NCI-H2196 (cell line): ENCODE results near the gene GPER1.
"Not testable (repeated sequence)": the region's sequence is repeated elsewhere in the genome, so short reads cannot be mapped to it uniquely, and the experiment has no call there.

Experiments used
- DNase-seq: peaks from one replicate; lab custom pipeline; 2025; ENCODE audit not compliant: unreplicated experiment; lab: John Stamatoyannopoulos, UW

Gene GPER1

DNA sequence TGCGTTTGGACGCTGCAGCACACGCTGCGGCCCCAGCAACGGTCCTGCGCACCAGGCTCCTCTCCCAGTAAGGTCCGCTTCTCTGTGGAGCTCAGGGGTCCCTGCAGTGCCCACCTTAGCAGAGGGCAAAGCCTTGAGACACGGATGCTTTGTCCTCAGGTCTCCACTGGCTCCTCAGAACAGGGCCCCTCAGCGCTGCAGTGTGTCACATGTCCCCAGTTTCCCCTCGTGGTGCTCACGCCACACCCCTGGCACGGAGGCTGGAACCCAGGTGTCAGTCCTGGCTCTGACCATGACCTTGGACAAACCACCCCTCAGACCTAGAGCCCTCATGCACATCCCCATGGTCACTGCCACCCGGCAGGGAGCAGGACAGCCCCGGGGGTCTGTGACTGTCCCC is 19.9 kb upstream of the GPER1 start:
- no peak for DNase-seq

DNA sequence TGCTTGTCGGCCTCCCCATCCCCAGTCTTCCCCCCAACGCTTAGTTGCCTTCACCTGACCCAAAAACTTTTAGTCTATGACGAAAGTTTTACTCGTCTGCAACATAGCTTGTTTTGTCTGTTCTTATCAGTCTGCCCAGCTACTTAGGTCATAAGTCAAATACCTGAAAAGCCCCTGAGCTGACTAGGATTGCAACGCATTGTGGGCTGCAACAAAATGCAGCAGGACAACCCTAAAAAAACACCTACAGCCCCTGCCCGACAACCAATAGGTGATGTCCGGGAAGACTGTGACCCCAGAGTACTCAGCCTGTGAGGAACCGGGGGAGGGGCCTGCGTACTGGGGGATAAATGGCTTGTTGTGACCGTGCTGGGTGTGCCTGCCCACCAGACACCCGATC is 19.3 kb upstream of the GPER1 start:
- no peak for DNase-seq

DNA sequence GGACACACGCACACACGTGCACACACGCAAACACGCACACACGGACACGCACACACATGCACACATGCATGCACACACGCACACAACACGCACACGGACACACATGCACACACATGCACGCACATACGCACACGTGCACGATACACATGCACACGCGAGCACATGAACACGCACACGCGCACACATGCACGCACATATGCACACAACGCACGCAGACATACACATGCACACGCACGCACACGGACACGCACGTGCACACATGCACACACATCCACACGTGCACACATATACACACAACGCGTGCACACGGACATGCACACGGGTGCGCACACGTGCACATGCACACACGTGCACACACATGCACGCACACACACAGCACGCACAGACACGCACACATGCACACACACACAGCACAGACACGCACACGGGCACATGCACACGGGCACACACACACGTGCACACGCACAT is 17.3 kb upstream of the GPER1 start:
- DNase-seq = no peak

GRCh38 chr7:1071731-1072254 is 16.1 kb upstream of the GPER1 start:
- no peak for DNase-seq

DNA sequence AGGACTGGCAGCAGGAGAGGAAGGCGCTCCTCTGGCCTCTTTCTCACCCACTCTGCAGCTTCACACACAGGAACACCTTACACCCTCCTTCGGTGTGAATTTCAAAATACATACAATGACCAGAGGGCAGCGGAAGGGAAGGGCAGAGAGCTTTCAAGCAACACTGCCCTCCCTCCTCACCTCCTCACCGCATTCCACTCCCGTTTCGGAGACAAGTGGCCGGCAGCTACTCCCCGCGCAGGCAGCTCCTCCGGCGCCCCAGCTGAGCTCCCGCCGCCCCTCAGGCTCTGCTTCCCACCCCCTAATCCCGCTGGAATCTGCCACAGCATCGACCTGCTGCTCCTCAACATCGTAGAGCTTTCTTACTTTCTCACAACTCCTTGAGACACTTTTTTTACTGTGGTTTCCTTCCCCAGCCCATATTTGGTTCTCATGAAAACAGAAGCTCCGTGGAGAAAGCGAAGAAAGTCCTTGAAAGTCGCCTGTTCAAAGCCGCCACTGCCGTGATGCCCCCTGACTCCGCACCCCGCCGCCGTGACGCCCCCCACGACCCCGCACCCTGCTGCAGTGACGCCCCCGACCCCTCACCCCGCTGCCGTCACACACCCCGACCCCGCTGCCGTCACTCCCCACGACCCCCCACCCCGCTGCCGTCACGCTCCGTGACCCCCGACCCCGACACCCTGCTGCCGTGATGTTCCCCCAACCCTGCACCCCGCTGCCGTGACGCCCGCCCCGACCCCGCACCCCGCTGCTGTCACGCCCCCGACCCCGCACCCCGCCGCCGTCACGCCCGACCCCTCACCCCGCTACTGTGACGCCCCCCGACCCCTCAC is 14.6 kb upstream of the GPER1 start:
- DNase-seq = no peak

DNA sequence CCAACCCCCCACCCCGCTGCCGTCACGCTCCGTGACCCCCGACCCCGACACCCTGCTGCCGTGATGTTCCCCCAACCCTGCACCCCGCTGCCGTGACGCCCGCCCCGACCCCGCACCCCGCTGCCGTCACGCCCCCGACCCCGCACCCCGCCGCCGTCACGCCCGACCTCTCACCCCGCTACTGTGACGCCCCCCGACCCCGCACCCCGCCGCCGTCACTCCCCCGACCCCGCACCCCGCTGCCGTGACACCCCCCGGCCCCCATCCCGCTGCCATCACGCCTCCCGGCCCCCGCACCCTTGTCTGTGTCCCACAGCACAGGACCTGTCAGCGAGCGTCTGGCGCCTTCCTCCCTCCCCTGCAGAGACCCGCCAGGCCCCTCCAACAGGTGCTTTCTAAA is 13.9 kb upstream of the GPER1 start:
- DNase-seq = not testable (repeated sequence)

DNA sequence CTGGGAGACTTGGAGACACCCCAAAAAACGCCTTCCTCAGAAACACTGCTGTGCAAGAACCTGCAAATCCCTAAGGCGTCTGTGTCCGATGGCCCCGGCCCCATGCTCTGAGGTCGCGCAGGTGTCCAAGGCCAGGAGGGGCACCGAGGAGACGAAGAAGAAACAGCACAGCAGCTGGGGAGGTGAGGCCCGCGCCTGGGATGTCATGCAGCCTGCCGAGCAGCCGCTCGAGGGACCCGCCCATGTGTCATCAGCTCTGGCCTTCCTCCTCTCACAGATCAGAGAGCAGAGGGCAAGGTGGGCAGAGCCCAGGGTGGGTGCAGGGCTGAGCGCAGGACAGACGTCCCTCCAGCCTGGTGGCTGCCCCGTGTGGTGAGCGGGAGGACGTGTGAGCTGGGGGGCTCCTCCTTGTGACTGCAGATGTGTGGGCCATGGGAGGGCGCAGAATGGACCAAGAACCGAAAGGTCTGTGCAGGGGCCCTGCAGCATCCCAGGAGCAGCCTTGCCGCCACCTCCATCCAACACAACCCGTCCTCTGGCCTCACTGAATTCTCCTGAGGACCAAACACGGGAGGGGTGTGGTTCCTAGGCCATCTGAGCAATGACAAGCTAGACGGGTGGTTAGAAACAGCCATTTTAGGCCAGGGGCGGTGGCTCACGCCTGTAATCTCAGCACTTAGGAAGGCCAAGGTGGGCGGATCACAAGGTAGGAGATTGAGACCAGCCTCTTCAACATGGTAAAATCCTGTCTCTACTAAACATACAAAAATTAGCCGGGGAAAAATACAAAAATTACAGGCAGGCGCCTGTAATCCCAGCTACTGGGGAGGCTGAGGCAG is 13.1 kb upstream of the GPER1 start:
- no peak for DNase-seq

- DNase-seq = no peak
These were observed 11.5 kb upstream of the GPER1 start for GRCh38 chr7:1076184-1077072.

DNA sequence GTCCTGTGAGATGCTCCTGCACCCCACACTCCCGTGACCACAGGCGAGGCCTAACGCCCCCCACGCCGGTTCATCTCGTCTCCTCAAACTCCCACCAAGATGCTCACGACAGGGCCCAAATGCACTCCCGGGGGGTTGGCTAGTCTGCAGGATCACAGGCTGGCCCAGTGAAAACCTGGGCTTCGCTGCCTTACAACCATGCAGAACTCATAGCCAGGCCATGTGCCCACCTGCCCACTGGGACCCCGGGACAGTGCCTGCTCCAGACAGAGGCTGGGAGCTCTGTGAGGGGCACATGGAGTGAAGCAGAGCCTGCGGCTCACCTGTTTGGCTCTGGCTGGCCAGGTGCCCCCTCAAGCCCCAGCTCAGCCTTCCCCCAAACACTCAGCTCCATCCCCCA is 9.4 kb upstream of the GPER1 start:
- DNase-seq = no peak

DNA sequence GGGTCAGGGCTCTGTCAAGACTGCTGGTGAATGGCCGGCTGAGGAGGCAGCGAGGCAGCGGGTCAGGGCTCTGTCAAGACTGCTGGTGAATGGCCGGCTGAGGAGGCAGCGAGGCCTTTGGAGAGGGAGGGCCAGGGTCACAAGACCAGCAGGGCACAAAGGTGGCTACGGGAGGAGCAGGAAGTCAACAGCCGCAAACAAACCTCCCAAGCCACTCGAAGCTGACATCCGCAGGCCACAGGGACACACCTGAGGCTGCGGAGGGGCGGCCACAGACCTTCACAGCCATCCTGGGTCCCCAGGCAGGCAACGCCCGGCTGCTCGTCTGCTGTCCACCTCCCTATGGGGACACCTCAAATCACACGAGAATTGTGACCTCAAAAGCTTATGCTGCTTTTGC is 8.9 kb upstream of the GPER1 start:
- no peak for DNase-seq

GRCh38 chr7:1079546-1079945 is 8.4 kb upstream of the GPER1 start:
- no peak for DNase-seq

DNA sequence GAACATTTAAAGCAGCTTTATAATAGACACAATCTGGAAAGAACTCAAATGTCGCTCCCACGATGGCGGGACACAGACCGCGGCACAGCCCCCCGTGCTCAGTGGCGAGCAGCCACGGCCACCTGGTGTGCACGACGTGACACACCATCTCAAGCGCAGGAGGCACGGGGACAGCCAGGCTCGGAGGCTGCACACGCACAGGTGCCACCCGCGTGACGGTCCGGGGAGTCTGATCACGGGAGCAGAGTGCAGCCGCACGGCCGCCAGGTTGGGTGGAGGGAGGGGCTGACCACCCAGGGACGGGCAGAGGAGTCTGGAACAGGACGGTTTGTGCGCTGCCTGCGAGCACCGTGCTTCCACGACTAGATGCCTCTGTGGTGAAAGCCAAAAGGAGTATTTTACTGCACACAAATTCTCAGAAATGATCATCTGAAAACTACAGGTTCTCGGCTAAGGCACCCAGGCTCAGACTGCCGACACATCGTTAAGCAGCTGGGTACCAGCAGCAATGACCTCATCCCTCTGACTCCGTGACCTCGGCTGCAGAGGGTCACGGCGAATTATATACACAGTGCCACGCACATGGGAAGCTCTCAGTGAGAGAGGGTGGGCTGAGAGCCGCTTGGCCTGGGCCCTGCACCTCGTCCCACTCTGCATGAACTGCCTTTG is 7.5 kb upstream of the GPER1 start:
- no peak for DNase-seq

DNA sequence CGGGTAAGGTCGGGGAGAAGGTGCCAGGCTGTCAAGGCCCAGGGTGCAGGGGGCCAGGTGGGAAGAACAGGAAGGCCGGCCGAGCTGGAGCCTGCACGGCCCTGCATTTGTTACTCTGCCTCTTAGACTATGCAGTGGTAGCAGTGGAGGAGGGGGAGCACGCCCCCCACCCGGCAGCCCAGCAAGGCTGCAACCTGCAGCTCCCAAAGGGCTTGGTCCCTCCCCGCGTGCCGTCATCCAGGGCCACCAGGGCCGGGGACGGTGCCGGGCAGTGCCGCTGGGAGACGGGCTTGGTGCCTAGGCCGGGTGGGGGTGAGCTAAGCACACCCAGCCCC is 7.0 kb upstream of the GPER1 start:
- no peak for DNase-seq

DNA sequence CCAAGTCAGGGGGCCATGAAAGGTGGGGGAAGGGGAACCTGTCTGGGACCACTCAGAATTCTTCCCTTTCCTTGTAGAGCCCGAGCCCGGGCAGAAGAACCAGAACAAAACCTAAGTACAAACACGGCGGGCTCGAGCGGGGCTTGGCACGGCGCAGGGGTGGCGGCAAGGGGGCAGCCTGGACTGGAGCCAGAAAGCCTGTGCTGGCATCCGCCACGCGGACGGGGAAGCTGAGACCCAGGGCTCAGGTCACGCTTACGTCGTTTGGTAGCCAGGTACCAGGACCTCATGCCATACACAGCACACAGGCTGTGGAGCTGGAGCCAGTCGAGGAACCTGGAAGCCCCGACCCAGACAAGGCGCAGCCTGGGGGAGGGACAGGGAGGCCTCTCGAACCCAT is 6.6 kb upstream of the GPER1 start:
- no peak for DNase-seq

DNA sequence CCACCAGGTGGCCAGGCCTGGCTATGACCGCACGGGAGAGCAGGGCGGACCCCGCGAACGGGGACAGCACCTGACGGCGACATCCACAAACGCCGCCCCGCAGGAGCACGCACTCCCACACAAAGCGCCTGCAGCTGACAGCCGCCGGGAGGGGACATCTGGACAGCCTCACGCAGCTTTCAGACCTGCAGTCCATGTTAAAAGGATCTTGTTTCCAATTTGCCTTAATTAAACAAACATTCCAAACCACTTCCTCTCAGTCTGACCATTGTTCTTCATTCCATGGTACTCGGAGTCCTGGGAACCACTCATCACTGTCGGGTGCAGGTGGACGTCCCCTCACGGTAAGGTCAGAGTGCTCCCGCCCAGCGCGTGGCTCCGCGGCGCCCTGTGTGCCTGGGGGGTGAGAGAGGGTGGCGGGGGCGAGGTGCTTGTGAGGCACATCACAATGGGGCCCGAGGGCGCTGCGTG is 5.9 kb upstream of the GPER1 start:
- peak; percentile 40 for DNase-seq

- no peak for DNase-seq
These were observed 3.9 kb upstream of the GPER1 start for GRCh38 chr7:1083729-1084657.

DNA sequence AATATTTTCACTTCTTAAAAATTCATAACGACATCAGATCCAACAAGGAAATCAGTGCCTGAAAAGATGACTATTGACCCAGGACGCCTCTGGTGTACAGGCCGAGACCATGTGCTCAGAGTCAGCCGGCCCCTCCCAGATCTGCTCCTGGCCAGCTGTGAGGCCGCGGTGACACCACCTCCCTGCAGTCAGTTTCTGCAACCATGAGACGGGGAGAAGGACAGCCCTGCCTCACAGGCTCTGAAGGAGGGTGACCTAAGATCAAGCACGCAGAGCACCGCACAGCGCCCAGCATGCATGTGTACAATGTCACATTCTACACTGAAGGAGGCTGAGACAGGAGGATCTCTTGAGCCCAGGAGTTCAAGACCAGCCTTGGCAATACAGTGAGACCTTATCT is 2.6 kb upstream of the GPER1 start:
- no peak for DNase-seq

GRCh38 chr7:1085910-1086421 is 1.9 kb upstream of the GPER1 start:
- no peak for DNase-seq
